ENCODE results near the gene MUC3A.
"Not testable (repeated sequence)": the region's sequence is repeated elsewhere in the genome, so short reads cannot be mapped to it uniquely, and the experiment has no call there.

DNA sequence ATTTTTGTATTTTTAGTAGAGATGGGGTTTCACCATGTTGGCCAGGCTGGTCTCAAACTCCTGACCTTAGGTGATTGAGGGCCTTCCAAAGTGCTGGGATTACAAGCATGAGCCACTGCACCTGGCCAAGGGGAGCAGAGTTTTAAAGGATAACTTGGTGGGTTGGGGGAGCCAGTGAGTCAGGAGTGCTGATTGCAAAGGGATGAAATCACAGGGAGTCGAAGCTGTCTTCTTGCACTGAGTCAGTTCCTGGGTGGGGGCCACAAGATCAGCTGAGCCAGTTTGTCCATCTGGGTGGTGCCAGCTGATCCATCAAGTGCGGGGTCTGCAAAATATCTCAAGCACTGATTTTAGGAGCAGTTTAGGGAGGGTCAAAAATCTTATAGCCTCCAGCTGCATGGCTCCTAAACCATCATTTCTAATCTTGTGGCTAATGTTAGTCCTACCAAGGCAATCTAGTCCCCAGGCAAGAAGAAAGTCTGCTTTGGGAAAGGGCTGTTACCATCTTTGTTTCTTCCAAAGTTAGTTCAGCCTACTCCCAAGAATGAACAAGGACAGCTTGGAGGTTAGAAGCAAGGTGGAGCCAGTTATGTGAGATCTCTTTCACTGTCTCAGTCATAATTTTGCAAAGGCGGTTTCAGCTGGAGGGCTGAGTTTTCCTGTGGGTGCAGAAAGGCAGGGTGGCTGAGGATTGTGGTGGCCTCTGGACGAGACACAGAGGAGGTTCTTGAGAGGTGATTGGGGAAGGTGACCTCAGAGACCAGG is 35.9 kb downstream of the MUC3A start:
- TF ChIP-seq, protein P1, sequence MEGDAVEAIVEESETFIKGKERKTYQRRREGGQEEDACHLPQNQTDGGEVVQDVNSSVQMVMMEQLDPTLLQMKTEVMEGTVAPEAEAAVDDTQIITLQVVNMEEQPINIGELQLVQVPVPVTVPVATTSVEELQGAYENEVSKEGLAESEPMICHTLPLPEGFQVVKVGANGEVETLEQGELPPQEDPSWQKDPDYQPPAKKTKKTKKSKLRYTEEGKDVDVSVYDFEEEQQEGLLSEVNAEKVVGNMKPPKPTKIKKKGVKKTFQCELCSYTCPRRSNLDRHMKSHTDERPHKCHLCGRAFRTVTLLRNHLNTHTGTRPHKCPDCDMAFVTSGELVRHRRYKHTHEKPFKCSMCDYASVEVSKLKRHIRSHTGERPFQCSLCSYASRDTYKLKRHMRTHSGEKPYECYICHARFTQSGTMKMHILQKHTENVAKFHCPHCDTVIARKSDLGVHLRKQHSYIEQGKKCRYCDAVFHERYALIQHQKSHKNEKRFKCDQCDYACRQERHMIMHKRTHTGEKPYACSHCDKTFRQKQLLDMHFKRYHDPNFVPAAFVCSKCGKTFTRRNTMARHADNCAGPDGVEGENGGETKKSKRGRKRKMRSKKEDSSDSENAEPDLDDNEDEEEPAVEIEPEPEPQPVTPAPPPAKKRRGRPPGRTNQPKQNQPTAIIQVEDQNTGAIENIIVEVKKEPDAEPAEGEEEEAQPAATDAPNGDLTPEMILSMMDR (IDR thresholded peaks at IDR 0.05), result not testable (repeated sequence)
- not testable (repeated sequence) for TF ChIP-seq POLR2A, POLR2AphosphoS5 (IDR thresholded peaks at IDR 0.05)
